Karpas-422 (cell line): Measurements from ENCODE around the gene OR2T3. TPM values are rescaled to one million over a fixed set of nuclear protein-coding genes. Genes with fewer than 3 reads are reported as not detected.
"Not testable (repeated sequence)": the region's sequence is repeated elsewhere in the genome, so short reads cannot be mapped to it uniquely, and the experiment has no call there.

Experiments
- DNase-seq: peaks from one replicate; pipeline ENCODE4 v3.0.0-alpha.2; 2015
- H2AFZ ChIP-seq: fragments of 200-600 bp; sonication (generic); 2 replicates; pipeline ENCODE4 v1.6.1; 2014; ENCODE audit warnings: antibody characterized with exemption, low read length, mixed read lengths
- H3K27ac ChIP-seq: fragments of 200-600 bp; sonication (generic); 2 replicates; pipeline ENCODE4 v1.5.1; 2014; ENCODE audit warnings: mild to moderate bottlenecking, low read length, moderate library complexity
- H3K27me3 ChIP-seq: fragments of 200-600 bp; sonication (generic); 2 replicates; pipeline ENCODE4 v1.6.1; 2014; ENCODE audit warnings: low read length, mixed read lengths
- H3K36me3 ChIP-seq: fragments of 200-600 bp; sonication (generic); 2 replicates; pipeline ENCODE4 v1.6.1; 2014; ENCODE audit warnings: low read length, mixed read lengths; ENCODE audit not compliant: insufficient read depth
- H3K4me1 ChIP-seq: fragments of 200-600 bp; sonication (generic); 2 replicates; pipeline ENCODE4 v1.6.1; 2014; ENCODE audit warnings: mild to moderate bottlenecking, low read length, mixed read lengths
- H3K4me2 ChIP-seq: fragments of 200-600 bp; sonication (generic); 2 replicates; pipeline ENCODE4 v1.6.1; 2014; ENCODE audit warnings: low read length, low read depth, mild to moderate bottlenecking; ENCODE audit not compliant: poor library complexity, severe bottlenecking
- H3K4me3 ChIP-seq: fragments of 200-600 bp; sonication (generic); 2 replicates; pipeline ENCODE4 v1.5.1; 2014; ENCODE audit warnings: mild to moderate bottlenecking, antibody characterized with exemption, low read length, mixed read lengths
- H3K79me2 ChIP-seq: fragments of 200-600 bp; sonication (generic); 2 replicates; pipeline ENCODE4 v1.6.1; 2014; ENCODE audit warnings: mild to moderate bottlenecking, low read length, mixed read lengths
- H3K9ac ChIP-seq: fragments of 200-600 bp; sonication (generic); 2 replicates; pipeline ENCODE4 v1.6.0; 2014; ENCODE audit warnings: low read length
- H3K9me2 ChIP-seq: fragments of 200-600 bp; sonication (generic), shearing (Covaris generic); replicated peaks from 2 replicates; pipeline ENCODE4 v1.6.0; 2014; ENCODE audit warnings: mild to moderate bottlenecking, low read length, moderate library complexity; ENCODE audit not compliant: insufficient read depth
- H3K9me3 ChIP-seq: fragments of 300-700, 200-600 bp; sonication (generic); 2 replicates; pipeline ENCODE4 v1.6.1; 2014; ENCODE audit warnings: low read length, mixed read lengths
- H4K20me1 ChIP-seq: fragments of 200-600 bp; sonication (generic); 2 replicates; pipeline ENCODE4 v1.6.1; 2014; ENCODE audit warnings: mild to moderate bottlenecking, antibody characterized with exemption, low read length, low read depth; ENCODE audit not compliant: insufficient read depth
- total RNA-seq: library from RNA; depleted of rRNA; stranded (reverse); fragments of >200 nt; shearing (Covaris generic); gene quantifications from 2 replicates; pipeline ENCODE4 v1.2.3, GENCODE V29; 2014; ENCODE audit warnings: low replicate concordance; rRNA removed

The OR2T3 gene, protein sequence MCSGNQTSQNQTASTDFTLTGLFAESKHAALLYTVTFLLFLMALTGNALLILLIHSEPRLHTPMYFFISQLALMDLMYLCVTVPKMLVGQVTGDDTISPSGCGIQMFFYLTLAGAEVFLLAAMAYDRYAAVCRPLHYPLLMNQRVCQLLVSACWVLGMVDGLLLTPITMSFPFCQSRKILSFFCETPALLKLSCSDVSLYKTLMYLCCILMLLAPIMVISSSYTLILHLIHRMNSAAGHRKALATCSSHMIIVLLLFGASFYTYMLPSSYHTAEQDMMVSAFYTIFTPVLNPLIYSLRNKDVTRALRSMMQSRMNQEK
- total RNA-seq, result not detected in 2 replicates

DNA sequence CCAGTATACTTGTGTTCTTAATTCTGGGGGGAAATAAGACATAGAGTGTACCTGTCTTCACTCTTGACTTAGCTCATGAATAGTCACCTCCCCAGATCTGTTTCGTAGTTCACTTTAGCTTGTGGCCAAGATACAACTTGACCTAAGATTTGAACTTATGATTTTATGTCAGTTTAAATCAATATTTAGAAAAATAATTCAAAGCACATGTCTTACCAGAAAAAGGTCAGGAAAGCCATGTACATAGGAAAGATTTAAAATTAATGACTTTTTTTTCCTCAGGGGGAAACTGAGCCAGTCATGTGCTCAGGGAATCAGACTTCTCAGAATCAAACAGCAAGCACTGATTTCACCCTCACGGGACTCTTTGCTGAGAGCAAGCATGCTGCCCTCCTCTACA, at the start of gene OR2T3:
Gene OR2T3 (plus strand): TSS at position 301 of the 400 bp plus-strand sequence. CDS start 0 bp downstream, at position 301.
- not testable (repeated sequence) for H3K36me3 ChIP-seq, H4K20me1 ChIP-seq, H3K9me3 ChIP-seq, H3K4me3 ChIP-seq, H2AFZ ChIP-seq, H3K27ac ChIP-seq, H3K9ac ChIP-seq, H3K27me3 ChIP-seq, H3K4me1 ChIP-seq, H3K4me2 ChIP-seq, DNase-seq, H3K79me2 ChIP-seq, H3K9me2 ChIP-seq

DNA sequence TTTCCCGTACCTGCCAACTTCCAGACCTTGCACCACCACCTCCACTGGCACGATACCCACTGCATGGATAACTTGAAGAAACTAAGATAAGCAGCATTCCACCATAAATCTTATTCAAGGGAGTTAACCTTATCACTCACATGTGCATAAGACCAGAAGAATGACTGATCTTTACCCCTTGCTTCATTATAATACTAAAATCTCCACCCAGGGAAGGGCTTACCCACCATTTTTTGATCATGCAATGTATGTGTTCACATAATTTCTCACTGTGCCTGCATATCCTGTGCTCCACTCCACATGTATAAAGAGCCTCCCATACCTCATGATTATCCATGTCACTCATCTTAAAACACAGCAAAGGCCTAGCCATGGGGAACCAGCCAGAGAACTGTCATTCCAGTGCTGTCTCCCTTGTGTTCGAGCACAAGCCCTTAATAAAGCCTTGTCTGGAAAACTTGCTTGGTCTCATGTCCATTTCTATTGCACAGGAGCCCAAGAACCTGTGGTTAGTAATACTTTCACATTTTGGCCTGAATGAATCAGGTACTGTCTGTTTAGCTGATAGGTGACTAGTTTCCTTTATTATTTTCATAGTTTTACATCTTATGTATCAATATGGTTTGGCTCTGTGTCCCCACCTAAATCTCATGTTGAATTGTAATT, 45.5 kb upstream of the OR2T3 start:
- not testable (repeated sequence) for H3K9me3 ChIP-seq, H4K20me1 ChIP-seq, DNase-seq, H3K9me2 ChIP-seq, H3K79me2 ChIP-seq, H3K27ac ChIP-seq, H3K27me3 ChIP-seq, H3K4me1 ChIP-seq, H3K4me3 ChIP-seq, H3K9ac ChIP-seq, H2AFZ ChIP-seq, H3K36me3 ChIP-seq, H3K4me2 ChIP-seq

DNA sequence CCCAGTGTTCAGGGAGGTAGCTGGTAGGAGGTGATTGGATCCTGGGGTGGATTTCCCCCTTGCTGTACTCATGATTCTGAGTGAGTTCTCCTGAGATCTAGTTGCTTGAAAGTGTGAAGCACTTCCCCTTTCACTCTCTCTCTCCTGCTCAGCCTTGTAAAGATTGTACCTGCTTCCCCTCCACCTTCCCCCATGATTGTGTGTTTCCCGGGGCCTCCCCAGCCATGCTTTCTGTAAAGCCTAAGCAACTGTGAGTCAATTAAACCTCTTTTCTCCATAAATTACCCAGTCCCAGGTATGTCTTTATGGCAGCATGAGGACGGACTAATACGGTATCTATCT, 45.0 kb upstream of the OR2T3 start:
- DNase-seq, H3K4me1 ChIP-seq, H3K4me2 ChIP-seq, H3K79me2 ChIP-seq, H3K9ac ChIP-seq, H3K9me2 ChIP-seq, H3K36me3 ChIP-seq, H3K9me3 ChIP-seq, H2AFZ ChIP-seq, H3K4me3 ChIP-seq, H3K27me3 ChIP-seq, H3K27ac ChIP-seq, H4K20me1 ChIP-seq: not testable (repeated sequence)

DNA sequence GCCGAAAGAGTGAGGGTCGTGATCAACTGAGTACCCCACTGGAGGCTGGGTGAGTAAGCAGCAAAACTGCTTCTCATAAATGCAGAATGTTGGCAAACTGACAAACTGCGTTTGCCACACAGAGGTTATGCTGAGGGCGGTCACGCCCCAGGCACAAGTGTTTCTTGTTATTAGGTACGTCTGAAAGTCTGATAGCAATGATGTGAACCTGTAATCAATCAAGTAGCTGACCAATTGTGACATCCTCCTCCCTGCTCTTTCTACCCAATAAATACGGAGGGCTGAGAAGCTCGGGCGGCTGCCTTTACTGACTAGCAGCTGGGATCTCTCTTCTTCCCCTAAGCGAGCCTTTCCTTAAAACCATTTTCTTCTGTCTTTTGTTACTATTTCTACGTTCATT, 41.5 kb upstream of the OR2T3 start:
- not testable (repeated sequence) for H3K9me3 ChIP-seq, H4K20me1 ChIP-seq, H3K9me2 ChIP-seq, DNase-seq, H3K4me3 ChIP-seq, H3K27me3 ChIP-seq, H2AFZ ChIP-seq, H3K9ac ChIP-seq, H3K79me2 ChIP-seq, H3K36me3 ChIP-seq, H3K4me2 ChIP-seq, H3K4me1 ChIP-seq, H3K27ac ChIP-seq

DNA sequence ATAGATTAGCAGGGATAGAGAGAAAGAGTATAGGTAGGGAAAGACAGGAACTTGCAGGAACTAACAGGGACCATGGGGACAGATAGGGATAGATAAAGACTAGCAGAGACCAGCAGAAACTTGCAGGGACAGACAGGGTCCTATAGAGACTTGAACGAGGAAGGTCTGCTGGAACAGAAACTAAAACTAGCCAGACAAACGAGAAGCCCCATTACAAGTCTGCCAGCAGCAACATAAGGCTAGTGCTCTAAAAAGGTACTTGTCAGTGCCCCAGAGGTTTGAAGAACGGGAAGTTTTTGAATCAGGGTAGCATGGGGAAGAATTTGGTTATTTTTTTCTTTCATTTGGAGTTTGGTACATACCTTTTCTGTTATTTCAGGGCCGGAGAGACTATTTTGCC, 41.0 kb upstream of the OR2T3 start:
- not testable (repeated sequence) for H3K79me2 ChIP-seq, H3K36me3 ChIP-seq, H3K27ac ChIP-seq, H4K20me1 ChIP-seq, H2AFZ ChIP-seq, H3K9me2 ChIP-seq, H3K4me2 ChIP-seq, H3K9ac ChIP-seq, DNase-seq, H3K4me3 ChIP-seq, H3K9me3 ChIP-seq, H3K4me1 ChIP-seq, H3K27me3 ChIP-seq

DNA sequence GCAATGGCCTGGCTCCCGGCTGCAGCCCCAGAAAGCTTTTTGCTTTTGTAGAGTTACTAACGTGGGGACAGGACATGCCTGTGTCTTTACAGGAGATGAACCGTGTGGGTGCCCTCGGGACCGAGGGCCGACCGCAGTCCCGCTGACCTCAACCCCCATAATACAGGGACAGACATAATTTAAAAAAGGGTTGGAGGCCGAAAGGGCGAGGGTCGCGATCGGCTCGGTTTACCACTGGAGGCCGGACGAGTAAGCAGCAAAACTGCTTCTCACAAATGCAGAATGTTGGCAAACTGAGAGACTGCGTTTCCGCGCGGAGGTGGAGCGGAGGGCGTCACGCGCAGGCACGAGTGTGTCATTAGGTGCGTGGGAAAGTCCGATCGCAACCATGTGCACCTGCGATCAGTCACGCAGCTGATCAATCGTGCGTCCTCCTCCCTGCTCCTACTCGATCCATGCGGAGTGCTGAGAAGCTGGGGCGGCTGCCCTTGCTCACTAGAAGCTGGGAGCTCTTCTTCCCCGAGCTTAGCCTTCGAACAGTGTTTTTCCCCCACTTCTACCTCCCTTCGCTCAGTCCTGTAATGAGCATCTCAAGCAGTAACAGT, 39.2 kb upstream of the OR2T3 start:
- not testable (repeated sequence) for H3K9me2 ChIP-seq, H3K9ac ChIP-seq, H3K9me3 ChIP-seq, H2AFZ ChIP-seq, H3K79me2 ChIP-seq, H3K4me1 ChIP-seq, DNase-seq, H4K20me1 ChIP-seq, H3K27ac ChIP-seq, H3K27me3 ChIP-seq, H3K4me2 ChIP-seq, H3K4me3 ChIP-seq, H3K36me3 ChIP-seq

DNA sequence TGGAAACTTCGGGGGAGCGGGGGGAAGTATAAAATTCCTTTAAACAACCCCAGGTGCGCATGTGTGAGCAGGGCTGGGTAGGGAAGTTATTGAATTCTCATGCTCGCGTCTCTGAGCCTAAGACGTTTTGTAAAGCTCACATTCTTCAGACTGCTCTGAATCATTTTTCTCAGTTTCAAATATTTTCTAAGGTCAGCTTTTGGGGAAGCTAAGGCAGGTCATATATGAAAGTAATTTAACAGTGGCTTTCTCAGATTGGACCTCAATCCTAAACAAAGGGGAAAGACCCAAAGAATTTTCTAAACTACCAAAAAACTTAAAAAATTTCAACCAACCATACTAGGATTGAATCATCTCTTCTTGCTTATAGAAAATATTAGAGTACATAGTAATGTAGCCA, 38.2 kb upstream of the OR2T3 start:
- not testable (repeated sequence) for H3K27ac ChIP-seq, H3K36me3 ChIP-seq, H2AFZ ChIP-seq, H3K9me3 ChIP-seq, H3K4me3 ChIP-seq, H3K79me2 ChIP-seq, H3K4me1 ChIP-seq, H4K20me1 ChIP-seq, DNase-seq, H3K9ac ChIP-seq, H3K4me2 ChIP-seq, H3K27me3 ChIP-seq, H3K9me2 ChIP-seq

DNA sequence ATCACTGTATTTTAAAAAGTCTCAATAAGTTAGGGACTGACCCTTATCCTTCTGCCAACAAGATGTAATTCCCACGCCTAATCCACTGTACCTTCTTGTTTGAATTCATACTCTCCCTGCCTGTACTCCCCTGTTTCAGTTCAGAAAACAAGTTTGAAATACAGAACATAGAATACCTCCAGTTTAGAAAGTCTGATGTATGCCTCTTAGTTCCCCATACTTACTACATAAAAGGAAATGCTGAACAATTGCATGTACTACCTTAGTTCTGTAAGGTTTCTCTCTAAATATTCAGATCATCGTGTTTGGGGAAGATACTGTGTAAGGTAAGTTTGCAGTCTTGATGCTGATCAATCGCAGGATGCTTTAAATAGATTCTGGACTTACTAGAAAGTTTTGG, 36.8 kb upstream of the OR2T3 start:
- not testable (repeated sequence) for H3K9me2 ChIP-seq, H2AFZ ChIP-seq, H4K20me1 ChIP-seq, DNase-seq, H3K4me3 ChIP-seq, H3K36me3 ChIP-seq, H3K4me2 ChIP-seq, H3K9ac ChIP-seq, H3K9me3 ChIP-seq, H3K79me2 ChIP-seq, H3K27me3 ChIP-seq, H3K4me1 ChIP-seq, H3K27ac ChIP-seq
